HG03045 (cell line): Measurements from ENCODE around the gene PLTP.

Experiments used
- ATAC-seq: cut with Tn5 transposase; IDR thresholded peaks from one replicate; pipeline ENCODE4 v1.9.1; 2021; ENCODE audit warnings: mild to moderate bottlenecking, moderate library complexity; ENCODE audit not compliant: unreplicated experiment

The PLTP gene

GRCh38 chr20:45921337-45922189, 9.6 kb upstream of the PLTP start:
- no peak for ATAC-seq

GRCh38 chr20:45920462-45921336, 8.7 kb upstream of the PLTP start:
- no peak for ATAC-seq

- ATAC-seq, result no peak
These were observed 7.8 kb upstream of the PLTP start for GRCh38 chr20:45919542-45920399.

- no peak for ATAC-seq
These were observed 7.0 kb upstream of the PLTP start for GRCh38 chr20:45918779-45919537.

GRCh38 chr20:45918182-45918737, 6.3 kb upstream of the PLTP start:
- ATAC-seq, result no peak

- no peak for ATAC-seq
These were observed 5.8 kb upstream of the PLTP start for GRCh38 chr20:45917790-45918141.

- ATAC-seq, result no peak
These were observed 1.2 kb upstream of the PLTP start for GRCh38 chr20:45913116-45913515.

GRCh38 chr20:45912344-45912682, 358 bp upstream of the PLTP start:
- no peak for ATAC-seq

GRCh38 chr20:45910670-45911485, 1.1 kb downstream of the PLTP start:
- peak; percentile 86 for ATAC-seq

GRCh38 chr20:45909817-45910669, 1.9 kb downstream of the PLTP start:
- no peak for ATAC-seq

GRCh38 chr20:45909336-45909808, 2.6 kb downstream of the PLTP start:
- ATAC-seq, result no peak

GRCh38 chr20:45908084-45908483, 3.9 kb downstream of the PLTP start:
- ATAC-seq, result no peak

- no peak for ATAC-seq
These were observed 4.6 kb downstream of the PLTP start for GRCh38 chr20:45907219-45907948.

GRCh38 chr20:45905505-45906079, 6.4 kb downstream of the PLTP start:
- no peak for ATAC-seq

GRCh38 chr20:45904583-45905504, 7.1 kb downstream of the PLTP start:
- no peak for ATAC-seq

GRCh38 chr20:45902199-45902701, 9.7 kb downstream of the PLTP start:
- ATAC-seq, result no peak
